HG02642 (cell line): ENCODE measurements around the gene ENGASE.
A peak's percentile ranks its signal among the peaks of the same experiment; 100 is the strongest.
"Not testable (repeated sequence)": the region's sequence is repeated elsewhere in the genome, so short reads cannot be mapped to it uniquely, and the experiment has no call there.

Experiments used
- ATAC-seq: cut with Tn5 transposase; IDR thresholded peaks from one replicate; pipeline ENCODE4 v1.9.1; 2021; ENCODE audit warnings: mild to moderate bottlenecking; ENCODE audit not compliant: unreplicated experiment, poor library complexity

ENGASE gene

DNA sequence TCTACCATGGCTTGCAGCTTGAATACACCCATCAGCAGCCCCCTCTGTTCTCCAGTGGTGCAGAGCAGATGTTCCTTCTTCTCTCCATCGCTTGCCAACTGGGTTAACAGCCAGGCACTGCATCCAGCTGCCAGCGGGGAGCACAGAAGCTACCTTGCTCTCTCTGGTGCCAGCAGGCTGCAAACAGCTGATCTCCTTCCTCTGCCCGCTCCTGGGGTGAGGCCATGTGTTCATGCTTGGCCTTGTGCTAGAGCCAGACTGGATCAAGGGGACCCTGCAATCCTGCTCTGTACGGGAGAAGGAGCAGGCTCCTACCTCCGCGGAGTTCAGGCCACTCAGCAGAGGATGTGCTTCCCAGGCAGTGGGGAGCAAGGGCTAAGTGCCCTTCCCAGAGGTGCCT, 24.1 kb upstream of the ENGASE start:
- ATAC-seq: no peak

DNA sequence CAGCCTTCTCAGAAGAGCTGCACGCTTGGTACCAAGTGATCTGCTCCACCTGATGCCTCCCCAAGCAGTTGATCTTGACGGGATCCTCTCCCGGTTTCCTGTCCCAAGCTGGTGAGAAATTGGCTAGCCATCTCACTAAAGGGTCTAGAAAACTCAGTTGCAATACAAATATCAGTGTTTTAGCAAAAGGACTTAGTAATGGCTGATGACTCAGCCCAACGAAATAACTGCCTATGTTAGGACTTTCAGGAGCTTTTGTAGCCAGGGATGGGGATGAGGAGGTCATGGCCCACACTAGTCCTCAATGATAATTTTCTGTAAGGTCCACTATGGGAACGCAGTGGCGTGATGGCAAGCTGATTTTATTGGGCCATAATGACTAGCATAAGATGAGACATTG, 23.3 kb upstream of the ENGASE start:
- no peak for ATAC-seq

DNA sequence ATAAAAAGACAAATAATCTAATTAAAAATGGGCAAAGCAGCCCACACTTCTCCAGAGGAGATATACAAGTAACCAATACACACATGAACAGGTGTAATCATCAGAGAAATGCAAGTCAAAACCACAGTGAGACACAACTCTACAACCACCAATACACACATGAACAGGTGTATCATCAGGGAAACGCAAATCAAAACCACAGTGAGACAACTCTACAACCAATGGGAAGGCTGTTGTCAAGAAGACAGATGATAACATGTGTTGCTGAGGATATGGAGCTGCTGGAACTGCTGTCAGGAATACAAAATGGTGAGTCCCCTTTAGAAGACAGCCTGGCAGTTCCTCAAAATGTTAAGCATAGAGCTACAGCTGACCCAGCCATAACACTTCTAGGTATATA, 22.5 kb upstream of the ENGASE start:
- ATAC-seq: no peak

DNA sequence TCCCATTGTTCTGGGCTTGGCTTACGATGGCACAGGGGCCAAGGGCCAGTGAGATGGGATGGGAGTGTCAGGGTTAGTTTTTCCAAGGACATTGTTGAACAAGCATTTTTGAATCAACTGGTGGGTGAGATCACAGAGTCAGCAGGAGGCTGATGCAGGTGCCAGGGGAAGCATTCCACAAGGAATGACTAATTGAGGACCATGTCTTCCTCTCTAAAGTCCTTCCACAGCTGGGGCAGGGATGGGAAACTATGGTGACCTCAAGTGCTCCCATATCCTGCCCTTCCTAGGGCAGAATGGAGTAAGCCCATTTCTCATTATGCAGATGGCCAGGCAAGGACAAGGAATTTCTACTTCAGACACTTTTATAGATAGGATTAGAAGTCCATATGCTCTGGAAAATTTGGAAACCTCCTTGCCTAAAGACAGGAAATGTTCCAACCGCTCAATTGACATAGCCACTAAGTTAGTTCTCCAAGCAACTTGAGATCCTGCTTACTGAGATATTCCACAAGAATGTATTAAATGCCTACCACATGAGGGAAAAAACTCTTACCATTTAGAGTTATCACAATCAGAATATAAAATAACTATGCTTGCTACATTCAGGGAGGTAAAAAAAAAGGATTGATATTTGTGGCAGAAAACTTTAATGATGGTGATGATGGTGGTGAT, 21.2 kb upstream of the ENGASE start:
- no peak for ATAC-seq

DNA sequence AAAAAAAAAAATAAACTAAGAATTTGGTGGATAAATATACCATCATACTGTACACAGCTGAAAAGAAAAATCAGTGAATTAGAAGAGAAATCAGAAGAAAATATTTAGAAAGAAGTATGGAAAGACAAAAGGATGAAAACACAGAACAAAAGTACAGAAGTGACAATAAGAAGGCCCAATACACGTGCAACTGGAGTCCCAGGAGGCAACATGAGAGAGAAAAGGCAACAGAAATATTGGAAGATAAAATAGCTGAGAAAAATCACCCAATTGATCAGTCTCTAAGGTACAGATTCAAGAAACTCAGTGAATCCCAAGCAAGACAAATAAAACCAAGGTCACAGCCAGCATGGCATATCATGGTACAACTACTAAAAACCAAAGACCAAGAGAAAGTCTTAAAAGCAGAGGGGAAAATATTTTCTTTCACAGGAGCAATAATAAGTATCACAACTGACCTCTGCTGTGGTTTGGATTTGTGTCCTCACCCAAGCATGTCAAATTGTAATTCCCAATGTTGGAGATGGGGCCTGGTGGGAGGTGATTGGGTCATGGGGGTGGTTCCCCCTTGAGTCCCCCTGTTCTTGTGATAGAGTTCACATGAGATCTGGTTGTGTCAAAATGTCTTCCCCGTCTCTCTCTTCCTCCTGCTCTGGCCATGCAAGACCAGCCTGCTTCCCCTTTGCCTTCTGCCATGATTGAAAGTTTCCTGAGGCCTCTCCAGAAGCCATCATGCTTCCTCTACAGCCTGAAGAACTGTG, 20.2 kb upstream of the ENGASE start:
- no peak for ATAC-seq

DNA sequence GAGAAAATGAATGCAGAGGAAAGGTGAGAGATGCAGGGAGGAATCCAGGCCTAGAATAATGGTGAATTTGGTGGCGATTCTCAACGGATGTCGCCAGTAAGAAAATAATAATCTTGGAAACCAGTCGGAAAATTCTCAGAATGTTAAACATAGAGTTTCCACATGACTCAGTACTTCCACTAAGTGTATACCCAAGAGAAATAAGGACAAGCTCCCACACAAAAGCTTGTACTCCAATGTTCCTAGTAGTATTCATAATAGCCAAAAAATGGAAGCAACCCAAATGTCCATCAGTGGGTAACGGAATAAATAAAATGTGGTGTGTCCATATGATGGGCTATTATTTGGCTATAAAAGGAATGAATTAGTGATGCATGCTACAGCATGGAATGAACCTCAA, 19.4 kb upstream of the ENGASE start:
- no peak for ATAC-seq

DNA sequence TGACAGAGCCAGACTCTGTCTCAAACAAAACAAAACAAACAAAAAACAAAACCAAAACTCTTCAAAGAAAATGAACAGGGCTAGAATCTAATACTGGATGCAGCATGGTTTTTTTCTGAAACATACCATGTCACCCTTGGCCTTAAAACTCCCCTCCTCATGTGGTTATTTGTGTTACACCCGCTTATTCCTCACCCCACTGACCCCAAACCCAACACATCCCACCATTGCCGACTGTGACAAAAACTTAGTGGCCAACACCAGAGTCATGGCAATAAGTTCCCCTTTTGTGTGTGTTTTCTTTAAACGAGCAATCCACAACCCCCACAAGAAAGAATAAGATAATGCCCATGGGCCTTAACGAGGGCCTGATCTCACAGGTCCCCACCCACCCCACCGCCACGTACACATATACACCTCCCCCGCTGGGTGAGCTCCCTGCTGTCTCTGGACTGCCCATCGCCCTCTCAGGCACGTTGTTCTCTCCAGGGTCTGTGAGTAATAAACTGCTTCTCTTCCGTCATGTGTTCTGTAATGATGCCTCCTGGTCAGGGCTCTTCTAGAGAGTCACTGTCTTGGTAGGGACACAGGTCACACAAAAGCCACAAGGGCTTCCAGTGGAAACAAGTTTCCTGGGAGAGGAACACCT, 16.8 kb upstream of the ENGASE start:
- ATAC-seq: no peak

DNA sequence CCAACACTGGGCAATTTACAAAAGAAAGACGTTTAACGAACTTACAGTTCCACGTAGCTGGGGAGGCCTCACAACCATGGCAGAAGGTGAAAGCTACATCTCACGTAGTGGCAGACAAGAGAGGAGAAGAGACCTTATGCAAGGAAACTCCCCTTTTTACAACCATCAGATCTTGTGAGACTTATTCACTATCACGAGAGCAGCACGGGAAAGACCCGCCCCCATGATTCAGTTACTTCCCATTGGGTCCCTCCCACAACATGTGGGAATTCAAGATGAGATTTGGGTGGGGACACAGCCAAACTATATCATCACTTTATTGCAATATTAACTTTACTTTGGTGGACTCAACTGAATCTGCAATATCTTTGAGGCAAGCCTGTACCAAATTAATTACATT, 11.9 kb upstream of the ENGASE start:
- no peak for ATAC-seq

DNA sequence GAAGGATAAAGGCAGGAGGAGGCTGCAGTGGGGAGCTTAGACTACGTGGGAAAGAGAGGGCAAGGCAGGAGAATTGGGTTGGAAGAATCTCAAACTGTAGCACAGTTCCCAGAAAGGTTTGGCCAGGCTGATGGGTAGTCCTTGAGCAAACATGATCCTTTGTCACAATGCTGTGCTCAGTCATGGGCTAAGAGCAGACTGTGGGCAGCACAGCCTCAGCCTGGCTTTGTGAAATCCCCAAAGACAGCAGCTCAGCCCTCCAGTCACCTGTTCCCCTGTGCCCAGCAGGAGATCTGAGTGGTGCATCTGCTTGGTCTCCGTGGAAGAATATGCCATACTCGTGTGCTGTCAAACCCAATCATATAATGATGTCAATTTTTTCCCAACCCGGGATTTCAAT, 10.6 kb upstream of the ENGASE start:
- ATAC-seq: no peak

DNA sequence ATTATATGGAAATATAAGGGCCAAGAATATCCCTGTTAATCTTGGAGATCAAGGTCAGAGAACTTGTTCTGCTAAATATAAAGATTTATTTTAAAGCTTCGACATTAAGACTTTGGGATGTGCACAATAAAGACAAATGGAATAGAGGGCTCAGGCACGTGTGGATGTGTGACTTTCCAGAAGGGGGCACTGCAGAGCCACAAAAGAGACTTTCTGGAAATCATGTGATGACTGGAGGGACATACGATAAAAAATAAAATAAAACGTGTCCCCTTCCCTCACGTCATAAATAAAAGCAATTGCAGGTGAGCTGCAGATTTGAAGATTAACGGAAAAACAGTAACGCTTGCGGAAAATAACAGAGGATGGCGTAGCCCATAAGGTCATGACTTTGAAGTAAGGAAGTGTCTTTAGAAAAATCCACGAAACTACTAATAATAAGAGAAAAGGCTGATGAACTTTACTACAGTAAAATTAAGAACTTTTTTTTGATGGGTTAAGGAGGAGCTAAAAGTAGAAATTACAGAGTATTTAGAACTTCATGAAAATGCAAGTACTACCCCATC, 9.4 kb upstream of the ENGASE start:
- ATAC-seq: no peak

DNA sequence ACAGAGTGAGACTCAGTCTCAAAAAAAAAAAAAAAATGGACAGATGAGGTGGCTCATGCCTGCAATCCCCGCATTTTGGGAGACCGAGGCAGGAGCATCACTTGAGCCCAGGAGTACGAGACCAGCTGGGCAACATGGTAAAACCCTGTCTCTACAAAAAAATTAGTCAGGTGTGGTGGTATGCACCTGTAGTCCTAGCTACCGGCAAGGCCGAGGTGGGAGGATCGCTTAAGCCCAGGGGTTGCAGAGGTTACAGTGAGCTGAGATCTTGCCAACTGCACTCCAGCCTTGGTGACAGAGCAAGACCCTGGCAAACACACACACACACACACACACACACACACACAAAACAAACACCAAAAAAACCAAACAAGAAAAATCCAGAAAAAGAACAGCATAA, 7.7 kb upstream of the ENGASE start:
- ATAC-seq: no peak

DNA sequence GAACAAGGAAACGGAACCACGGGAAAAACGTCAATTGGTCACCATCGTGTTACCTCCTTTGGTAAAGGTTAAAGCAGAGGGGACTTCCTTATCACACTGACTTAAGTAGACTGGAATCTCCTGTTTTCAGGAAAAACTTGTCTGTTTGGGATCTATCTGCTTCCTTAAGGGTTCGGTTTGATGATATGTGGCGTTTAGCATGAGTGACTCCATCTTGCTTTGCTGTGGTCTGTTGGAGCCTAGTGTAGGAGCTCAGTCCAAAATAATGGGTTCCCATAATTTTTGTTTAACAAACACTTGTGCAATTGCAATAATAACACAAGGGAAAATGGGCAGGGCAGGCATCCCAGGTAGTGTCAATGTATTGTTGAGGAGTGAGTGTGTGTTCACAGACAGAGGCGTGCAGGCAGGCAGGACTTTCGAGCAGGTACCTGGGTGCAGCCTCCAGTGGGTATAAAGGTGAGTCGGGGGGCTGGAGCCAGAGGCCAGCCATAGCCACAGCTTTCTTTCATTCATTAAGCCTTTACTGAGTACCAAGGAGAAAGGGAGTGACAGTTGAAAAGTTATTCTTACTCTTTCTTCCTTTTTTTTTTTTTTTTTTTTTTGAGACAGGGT, 4.3 kb upstream of the ENGASE start:
- no peak for ATAC-seq

DNA sequence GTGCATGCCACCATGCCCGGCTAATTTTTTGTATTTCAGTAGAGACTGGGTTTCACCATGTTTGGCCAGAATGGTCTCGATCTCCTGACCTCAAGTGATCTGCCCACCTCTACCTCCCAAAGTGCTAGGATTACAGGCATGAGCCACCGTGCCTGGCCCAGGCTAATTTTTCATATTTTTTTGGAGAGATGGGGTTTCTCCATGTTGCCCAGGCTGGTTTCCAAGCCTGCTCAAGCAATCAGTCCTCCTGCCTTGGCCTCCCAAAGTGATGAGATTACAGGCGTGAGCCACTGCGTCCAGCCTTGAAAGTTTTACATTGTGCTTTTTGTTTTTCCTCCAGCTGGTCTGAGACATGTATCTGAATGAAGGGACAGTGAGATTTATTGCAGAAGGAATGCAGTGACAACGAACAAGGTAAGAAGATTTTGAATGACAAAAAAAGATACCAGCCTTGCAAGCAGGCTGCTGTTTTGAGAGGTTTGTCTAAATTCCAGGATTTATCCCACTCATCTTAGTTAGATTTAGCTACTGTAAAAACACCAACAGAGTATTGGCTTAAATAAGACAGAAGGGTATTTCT, 3.4 kb upstream of the ENGASE start:
- no peak for ATAC-seq

DNA sequence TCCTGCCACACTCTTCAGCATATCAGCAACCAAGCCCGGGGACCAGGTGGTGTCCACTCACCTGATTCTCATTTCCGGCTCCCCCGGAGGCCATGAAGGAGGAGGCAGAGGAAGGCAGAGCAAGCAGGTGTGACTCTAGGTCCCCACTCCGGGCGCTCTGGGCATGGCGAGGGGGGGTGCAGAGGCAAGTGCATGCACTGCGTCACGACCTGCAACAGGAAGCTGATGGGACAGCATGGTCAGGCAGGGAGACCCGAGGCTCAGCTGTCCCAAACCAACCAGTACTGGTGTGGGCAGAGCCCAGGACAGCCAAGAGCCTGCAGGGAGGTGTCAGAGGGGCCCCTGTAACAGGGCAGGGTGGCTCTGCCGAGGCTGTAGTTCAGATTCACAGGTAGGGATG, 2.1 kb upstream of the ENGASE start:
- ATAC-seq: no peak

DNA sequence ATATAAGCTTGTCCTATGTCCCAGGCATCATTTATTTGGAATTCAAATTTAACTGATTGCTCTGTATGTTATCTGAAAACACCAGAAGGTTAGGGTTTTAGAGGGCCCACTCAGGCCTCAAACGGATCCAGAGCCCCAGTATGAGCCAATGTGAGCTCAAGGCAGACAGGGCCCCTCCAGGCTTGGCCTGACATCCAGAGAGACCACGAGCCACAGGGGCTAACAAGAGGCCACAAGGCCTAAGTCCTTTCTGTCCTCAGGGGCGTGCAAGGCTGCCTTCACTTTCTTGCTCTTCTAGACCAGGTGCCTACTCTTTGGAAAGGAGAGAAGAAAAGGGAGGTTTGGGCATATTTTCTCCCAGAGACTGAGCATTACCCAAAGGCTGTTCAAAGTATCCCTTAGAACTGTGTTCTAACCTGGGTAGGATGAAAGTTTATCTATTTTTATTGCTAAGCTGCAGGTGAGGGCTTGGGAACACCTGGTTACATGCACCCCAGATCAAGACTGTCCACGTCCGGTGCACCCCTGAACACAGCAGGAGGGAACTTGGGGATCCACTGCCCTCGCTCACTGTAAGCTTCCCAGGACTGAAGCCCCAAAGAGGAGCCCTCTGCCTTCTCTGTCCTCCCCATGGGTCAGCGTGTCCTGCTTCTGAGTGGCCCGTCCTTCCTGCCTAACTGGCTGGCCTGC, 1.5 kb upstream of the ENGASE start:
- ATAC-seq: no peak

DNA sequence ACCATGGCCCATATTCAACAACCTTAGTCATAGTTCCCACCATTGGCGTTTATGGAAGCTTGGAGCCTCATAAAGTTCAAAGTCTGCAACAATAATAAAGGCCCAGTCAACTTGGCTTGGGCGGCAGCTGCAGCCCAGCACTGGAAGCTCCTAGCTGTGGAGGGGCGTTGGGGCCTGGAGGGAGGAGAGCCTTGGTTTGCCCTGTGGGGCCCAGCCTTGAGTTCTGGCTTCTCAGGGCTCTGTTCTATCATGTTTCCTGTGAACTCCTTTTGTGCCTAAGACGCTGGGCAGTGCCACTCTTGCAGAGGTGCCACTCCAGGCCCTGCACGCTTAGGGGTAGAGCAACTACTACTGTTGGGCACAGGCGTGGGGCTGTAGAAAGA, 927 bp upstream of the ENGASE start:
- no peak for ATAC-seq

DNA sequence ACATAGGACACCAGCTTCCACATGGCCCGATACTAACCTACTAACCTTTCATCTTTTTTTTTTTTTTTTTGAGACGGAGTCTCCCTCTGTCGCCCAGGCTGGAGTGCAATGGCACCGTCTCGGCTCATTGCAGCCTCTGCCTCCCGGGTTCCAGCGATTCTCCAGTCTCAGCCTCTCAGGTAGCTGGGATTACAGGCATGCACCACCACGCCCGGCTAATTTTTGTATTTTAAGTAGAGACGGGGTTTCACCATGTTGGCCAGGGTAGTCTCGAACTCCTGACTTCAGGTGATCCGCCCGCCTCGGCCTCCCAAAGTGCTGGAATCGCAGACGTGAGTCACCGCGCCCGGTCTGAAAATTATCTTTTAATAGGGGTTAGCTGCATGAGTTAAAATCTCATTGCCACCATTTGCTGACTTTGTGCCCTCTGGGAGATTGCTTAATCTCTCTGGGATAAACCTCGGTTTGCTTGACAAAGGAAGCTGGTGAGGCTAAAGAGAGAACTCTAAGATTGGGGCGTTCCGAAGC, 439 bp upstream of the ENGASE start:
- not testable (repeated sequence) for ATAC-seq

DNA sequence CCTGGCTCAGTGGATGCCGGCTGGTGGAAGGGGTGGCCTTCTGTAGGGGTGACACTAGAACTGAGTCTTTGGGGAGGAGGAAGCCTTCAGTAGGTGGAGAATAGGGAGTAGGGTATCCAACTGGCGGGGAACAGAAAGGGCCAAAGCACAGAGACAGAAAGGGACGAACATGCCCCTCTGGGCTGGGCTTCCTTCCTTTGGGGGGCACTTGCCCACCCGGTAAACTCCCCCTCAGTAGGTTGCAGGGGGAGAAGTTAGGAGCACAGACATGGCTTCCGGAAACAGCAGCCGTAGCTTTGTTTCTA, 774 bp downstream of the ENGASE start:
- peak; percentile 16 for ATAC-seq

DNA sequence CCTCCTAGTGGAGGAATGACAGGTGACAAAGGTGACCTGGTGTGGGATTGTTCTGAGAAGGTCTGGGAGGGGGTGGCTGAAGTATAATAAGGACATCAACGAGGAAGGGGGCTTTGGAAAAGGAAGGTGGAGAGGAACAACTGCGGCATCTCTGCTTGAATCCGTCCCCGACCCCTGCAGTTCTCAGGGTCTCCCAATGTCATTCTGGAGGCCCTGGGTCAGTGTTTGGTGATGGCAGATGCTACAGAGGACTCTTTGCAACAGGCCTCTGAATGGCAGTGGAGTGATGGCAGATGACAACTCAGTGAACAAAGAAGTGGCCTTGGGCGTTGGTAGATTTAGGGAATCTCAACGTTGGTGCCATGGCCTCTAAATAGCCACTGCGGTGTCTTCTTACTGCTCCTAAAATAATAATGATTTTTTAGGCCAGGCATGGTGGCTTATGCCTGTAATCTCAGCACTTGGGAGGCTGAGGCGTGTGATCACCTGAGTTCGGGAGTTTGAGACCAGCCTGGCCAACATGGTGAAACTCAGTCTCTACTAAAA, 1.3 kb downstream of the ENGASE start:
- no peak for ATAC-seq

DNA sequence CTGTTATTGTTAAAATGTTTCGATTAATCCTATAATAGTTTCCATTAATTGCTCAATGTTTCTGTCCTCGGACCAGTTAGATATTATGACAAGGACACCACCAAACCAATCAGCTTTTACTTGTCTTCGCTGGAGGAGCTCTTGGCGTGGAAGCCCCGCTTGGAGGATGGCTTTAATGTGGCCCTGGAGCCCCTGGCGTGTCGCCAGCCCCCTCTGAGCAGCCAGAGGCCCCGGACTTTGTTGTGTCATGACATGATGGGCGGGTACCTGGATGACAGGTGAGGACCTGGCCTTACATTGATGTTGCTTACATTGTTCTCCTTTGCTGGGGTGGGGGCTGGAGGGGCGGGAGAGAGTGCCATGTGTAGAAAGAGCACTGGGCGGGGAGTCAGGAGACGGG, 3.0 kb downstream of the ENGASE start:
- no peak for ATAC-seq
